GM18499 (cell line): Measurements from ENCODE around the gene KCNMB3.
"Not testable (repeated sequence)": the region's sequence is repeated elsewhere in the genome, so short reads cannot be mapped to it uniquely, and the experiment has no call there.

Source experiments
- ATAC-seq: cut with Tn5 transposase; IDR thresholded peaks from one replicate; pipeline ENCODE4 v1.9.1; 2021; ENCODE audit warnings: moderate number of reproducible peaks; ENCODE audit not compliant: insufficient read depth, unreplicated experiment

Gene KCNMB3

GRCh38 chr3:179265092-179265491, 14.2 kb upstream of the KCNMB3 start:
- ATAC-seq = no peak

GRCh38 chr3:179264449-179264848, 13.5 kb upstream of the KCNMB3 start:
- no peak for ATAC-seq

- no peak for ATAC-seq
Measured at GRCh38 chr3:179263134-179263533, 12.2 kb upstream of the KCNMB3 start.

- peak; percentile 45 for ATAC-seq
Measured at GRCh38 chr3:179260949-179261765, 10.2 kb upstream of the KCNMB3 start.

GRCh38 chr3:179259959-179260756, 9.2 kb upstream of the KCNMB3 start:
- not testable (repeated sequence) for ATAC-seq

- ATAC-seq = no peak
Measured at GRCh38 chr3:179258820-179259219, 7.9 kb upstream of the KCNMB3 start.

GRCh38 chr3:179257742-179258141, 6.8 kb upstream of the KCNMB3 start:
- not testable (repeated sequence) for ATAC-seq

- ATAC-seq = no peak
Measured at GRCh38 chr3:179256813-179257212, 5.9 kb upstream of the KCNMB3 start.

- ATAC-seq = no peak
Measured at GRCh38 chr3:179247289-179248015, 3.5 kb downstream of the KCNMB3 start.

GRCh38 chr3:179244878-179245277, 6.0 kb downstream of the KCNMB3 start:
- no peak for ATAC-seq

GRCh38 chr3:179242859-179243258, 8.1 kb downstream of the KCNMB3 start:
- ATAC-seq = not testable (repeated sequence)

GRCh38 chr3:179240299-179240698, 10.6 kb downstream of the KCNMB3 start:
- not testable (repeated sequence) for ATAC-seq

GRCh38 chr3:179236669-179237301, 14.1 kb downstream of the KCNMB3 start:
- peak; percentile 79 for ATAC-seq

- no peak for ATAC-seq
Measured at GRCh38 chr3:179234199-179234598, 16.7 kb downstream of the KCNMB3 start.

- ATAC-seq = no peak
Measured at GRCh38 chr3:179233043-179233442, 17.9 kb downstream of the KCNMB3 start.

GRCh38 chr3:179229177-179229576, 21.7 kb downstream of the KCNMB3 start:
- ATAC-seq = no peak

- no peak for ATAC-seq
Measured at GRCh38 chr3:179227349-179227748, 23.6 kb downstream of the KCNMB3 start.

GRCh38 chr3:179224584-179224983, 26.3 kb downstream of the KCNMB3 start:
- no peak for ATAC-seq

GRCh38 chr3:179223548-179223947, 27.4 kb downstream of the KCNMB3 start:
- ATAC-seq = no peak

GRCh38 chr3:179218213-179218612, 32.7 kb downstream of the KCNMB3 start:
- ATAC-seq = not testable (repeated sequence)
